ENCODE data around the gene VIPAS39.

GRCh38 chr14:77438596-77438995 lies 18.8 kb downstream of the VIPAS39 start:
- no peak for TF ChIP-seq MTF1 (CRISPR knock-in tag; IDR thresholded peaks at IDR 0.05; ENCODE audit: borderline replicate concordance)
- TF ChIP-seq, protein P1, sequence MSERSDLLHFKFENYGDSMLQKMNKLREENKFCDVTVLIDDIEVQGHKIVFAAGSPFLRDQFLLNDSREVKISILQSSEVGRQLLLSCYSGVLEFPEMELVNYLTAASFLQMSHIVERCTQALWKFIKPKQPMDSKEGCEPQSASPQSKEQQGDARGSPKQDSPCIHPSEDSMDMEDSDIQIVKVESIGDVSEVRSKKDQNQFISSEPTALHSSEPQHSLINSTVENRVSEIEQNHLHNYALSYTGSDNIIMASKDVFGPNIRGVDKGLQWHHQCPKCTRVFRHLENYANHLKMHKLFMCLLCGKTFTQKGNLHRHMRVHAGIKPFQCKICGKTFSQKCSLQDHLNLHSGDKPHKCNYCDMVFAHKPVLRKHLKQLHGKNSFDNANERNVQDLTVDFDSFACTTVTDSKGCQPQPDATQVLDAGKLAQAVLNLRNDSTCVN (CRISPR knock-in tag; IDR thresholded peaks at IDR 0.05): no peak
- no peak for TF ChIP-seq ZKSCAN8 (CRISPR knock-in tag; IDR thresholded peaks at IDR 0.05)
- TF ChIP-seq SMARCE1 (IDR thresholded peaks at IDR 0.05): no peak
- TF ChIP-seq, protein P2, sequence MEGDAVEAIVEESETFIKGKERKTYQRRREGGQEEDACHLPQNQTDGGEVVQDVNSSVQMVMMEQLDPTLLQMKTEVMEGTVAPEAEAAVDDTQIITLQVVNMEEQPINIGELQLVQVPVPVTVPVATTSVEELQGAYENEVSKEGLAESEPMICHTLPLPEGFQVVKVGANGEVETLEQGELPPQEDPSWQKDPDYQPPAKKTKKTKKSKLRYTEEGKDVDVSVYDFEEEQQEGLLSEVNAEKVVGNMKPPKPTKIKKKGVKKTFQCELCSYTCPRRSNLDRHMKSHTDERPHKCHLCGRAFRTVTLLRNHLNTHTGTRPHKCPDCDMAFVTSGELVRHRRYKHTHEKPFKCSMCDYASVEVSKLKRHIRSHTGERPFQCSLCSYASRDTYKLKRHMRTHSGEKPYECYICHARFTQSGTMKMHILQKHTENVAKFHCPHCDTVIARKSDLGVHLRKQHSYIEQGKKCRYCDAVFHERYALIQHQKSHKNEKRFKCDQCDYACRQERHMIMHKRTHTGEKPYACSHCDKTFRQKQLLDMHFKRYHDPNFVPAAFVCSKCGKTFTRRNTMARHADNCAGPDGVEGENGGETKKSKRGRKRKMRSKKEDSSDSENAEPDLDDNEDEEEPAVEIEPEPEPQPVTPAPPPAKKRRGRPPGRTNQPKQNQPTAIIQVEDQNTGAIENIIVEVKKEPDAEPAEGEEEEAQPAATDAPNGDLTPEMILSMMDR (IDR thresholded peaks at IDR 0.05 in 2 of 3, conservative IDR thresholded peaks at IDR 0.05 in 1 of 3; ENCODE audit: insufficient read depth in 2 of 3, low read depth in 1 of 3, low read length in 3 of 3): no peak
- TF ChIP-seq POLR2AphosphoS5 (IDR thresholded peaks at IDR 0.05; ENCODE audit: control insufficient read depth, insufficient read depth, low read depth, low read length): no peak
- TF ChIP-seq HBP1 (CRISPR knock-in tag; IDR thresholded peaks at IDR 0.05): no peak
- TF ChIP-seq TCFL5 (CRISPR knock-in tag; conservative IDR thresholded peaks at IDR 0.05): no peak
- TF ChIP-seq, protein P3, sequence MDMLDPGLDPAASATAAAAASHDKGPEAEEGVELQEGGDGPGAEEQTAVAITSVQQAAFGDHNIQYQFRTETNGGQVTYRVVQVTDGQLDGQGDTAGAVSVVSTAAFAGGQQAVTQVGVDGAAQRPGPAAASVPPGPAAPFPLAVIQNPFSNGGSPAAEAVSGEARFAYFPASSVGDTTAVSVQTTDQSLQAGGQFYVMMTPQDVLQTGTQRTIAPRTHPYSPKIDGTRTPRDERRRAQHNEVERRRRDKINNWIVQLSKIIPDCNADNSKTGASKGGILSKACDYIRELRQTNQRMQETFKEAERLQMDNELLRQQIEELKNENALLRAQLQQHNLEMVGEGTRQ (CRISPR knock-in tag; IDR thresholded peaks at IDR 0.05): no peak
- TF ChIP-seq SIX5 (IDR thresholded peaks at IDR 0.05; ENCODE audit: borderline replicate concordance in 1 of 2, insufficient read depth in 1 of 2, low read depth in 1 of 2, low read length in 2 of 2): no peak
- no peak for TF ChIP-seq HNRNPK (IDR thresholded peaks at IDR 0.05; ENCODE audit: low read depth, low read length, poor library complexity, severe bottlenecking)
- TF ChIP-seq ZZZ3 (IDR thresholded peaks at IDR 0.05): no peak
